ENCODE results near the gene GPC3. TPM values are rescaled to one million over a fixed set of nuclear protein-coding genes. Genes with fewer than 3 reads are reported as not detected.

Gene GPC3
- total and polyA plus RNA-seq, 2 donors (not counting 3 experiments of a cell fraction or from before 2014, with no cell fraction given) = not detected

GRCh38 chrX:133537142-133537541, 448.3 kb downstream of the GPC3 start:
- POLR2A ChIA-PET = no interaction called here
- Histone ChIP-seq H3K27ac (ENCODE audit: insufficient read depth, low read depth, low read length) (no peak overlapping the region), H3K4me1 (ENCODE audit: control insufficient read depth, extremely low read depth, insufficient read depth, low read length) (no peaks in the 10 kb centered on the region), H2AFZ (ENCODE audit: low read depth, low read length) (no peak overlapping the region), H3K9me3 (replicated peaks; ENCODE audit: control insufficient read depth, insufficient read depth, low read length) (no peaks in the 10 kb centered on the region), H3K36me3 (ENCODE audit: control insufficient read depth in 2 of 2, extremely low read depth in 1 of 2, insufficient read depth in 2 of 2, low read length in 2 of 2) (no peaks in the 10 kb centered on the region), H3K27me3 (ENCODE audit: control insufficient read depth in 2 of 2, insufficient read depth in 2 of 2, low read length in 2 of 2) (no peaks in the 10 kb centered on the region), H3K9me1 (replicated peaks; ENCODE audit: control insufficient read depth, extremely low read depth, insufficient read depth, low read length) (no peaks in the 10 kb centered on the region), H3K4me2 (ENCODE audit: insufficient read depth, low read length) (no peak overlapping the region), H3K79me2 (ENCODE audit: control insufficient read depth, insufficient read depth, low read length) (no peaks in the 10 kb centered on the region), H4K20me1 (replicated peaks; ENCODE audit: control insufficient read depth, extremely low read depth, insufficient read depth, low read length) (no peaks in the 10 kb centered on the region), H3K9ac (replicated peaks; ENCODE audit: extremely low read depth, insufficient read depth, low read length) (no peak overlapping the region), H3K4me3 (replicated peaks in 1 of 3; ENCODE audit: insufficient read depth in 1 of 3, low read depth in 1 of 3, low read length in 3 of 3) (no peak overlapping the region)
- dilution Hi-C loops (cut with MboI; ENCODE audit: extremely low pct_ligation_motif_present, low sequenced_read_pairs) (no loop called here), intact Hi-C loops (cut with micrococcal nuclease) (no loop called here)
- no TSS peak for BruUV-seq (replicated peaks)
- TF ChIP-seq GATA2 (IDR thresholded peaks at IDR 0.05; ENCODE audit: insufficient read depth, insufficient read length, low read depth, low read length) = no peak
- TF ChIP-seq MAX (IDR thresholded peaks at IDR 0.05; ENCODE audit: insufficient read depth, insufficient read length) = no peak
- no peak for TF ChIP-seq MYC (IDR thresholded peaks at IDR 0.05; ENCODE audit: low read depth, low read length)
- no peak for TF ChIP-seq FOS (IDR thresholded peaks at IDR 0.05; ENCODE audit: borderline replicate concordance, insufficient read depth, low read length)
- TF ChIP-seq EZH2 (IDR thresholded peaks at IDR 0.05; ENCODE audit: borderline replicate concordance, low read depth, low read length, severe bottlenecking) = no peak
- no peak for TF ChIP-seq JUN (IDR thresholded peaks at IDR 0.05; ENCODE audit: borderline replicate concordance, insufficient read depth, insufficient read length, low read depth)
- no peak for TF ChIP-seq POLR2A (IDR thresholded peaks at IDR 0.05; ENCODE audit: low read depth, low read length)
- TF ChIP-seq POLR2AphosphoS5 (IDR thresholded peaks at IDR 0.05; ENCODE audit: insufficient read depth, low read depth, low read length) = no peak
- TF ChIP-seq CTCF (IDR thresholded peaks at IDR 0.05; ENCODE audit: extremely low read depth in 1 of 2, insufficient read depth in 1 of 2, low read depth in 1 of 2, low read length in 2 of 2) = no peak
- DNase-seq (ENCODE audit: low read depth, low spot score) (no peak), FAIRE-seq (no peak)
- CTCF ChIA-PET = no interaction called here
